ENCODE results near the gene NPR2.

The NPR2 gene

GRCh38 chr9:35840881-35841644 is 49.7 kb downstream of the NPR2 start:
- Histone ChIP-seq H3K27me3 (ENCODE audit: control insufficient read depth in 1 of 2, insufficient read depth in 1 of 2, low read length in 2 of 2) (no peaks in the 10 kb centered on the region), H3K9me3 (ENCODE audit: control insufficient read depth, low read length) (no peaks in the 10 kb centered on the region), H2AK5ac (ENCODE audit: low read length, severe bottlenecking) (no peak overlapping the region), H2BK15ac (ENCODE audit: low read depth, poor library complexity, severe bottlenecking) (no peak overlapping the region), H3K36me3 (ENCODE audit: control insufficient read depth in 1 of 2, insufficient read depth in 2 of 2, low read depth in 1 of 2, low read length in 2 of 2) (peaks cover 4 to 16% of the 10 kb centered on the region in 2 experiments), H3K4me2 (ENCODE audit: low read length, poor library complexity, severe bottlenecking) (no peak overlapping the region), H3K23ac (ENCODE audit: low read length in 2 of 2) (no peak overlapping the region), H3K9ac (ENCODE audit: low read length) (no peak overlapping the region), H3K27ac (ENCODE audit: low read length, poor library complexity, severe bottlenecking) (no peak overlapping the region), H3K79me1 (replicated peaks; ENCODE audit: low read length, poor library complexity, severe bottlenecking) (peaks cover 2% of the 10 kb centered on the region), H4K8ac (ENCODE audit: low read length) (no peak overlapping the region), H3K18ac (ENCODE audit: low read depth in 1 of 2, low read length in 2 of 2) (no peak overlapping the region), H3K4ac (ENCODE audit: low read depth in 1 of 2, low read length in 2 of 2) (no peak overlapping the region), H2BK120ac (ENCODE audit: low read depth, low read length) (no peak overlapping the region), H2BK5ac (ENCODE audit: low read depth, low read length, poor library complexity, severe bottlenecking) (no peak overlapping the region), H3K4me1 (ENCODE audit: control insufficient read depth, insufficient read depth, low read depth, low read length) (no peaks in the 10 kb centered on the region), H2BK12ac (ENCODE audit: low read length in 2 of 2) (no peak overlapping the region), H2AFZ (ENCODE audit: low read depth, low read length) (no peak overlapping the region), H3K4me3 (ENCODE audit: insufficient read depth in 1 of 2, low read depth in 1 of 2, low read length in 2 of 2) (no peak overlapping the region), H3K14ac (ENCODE audit: low read length in 2 of 2) (no peak overlapping the region), H4K91ac (ENCODE audit: low read length) (no peak overlapping the region)
- no peak for DNase-seq
- WGBS, result 94% methylated on average over 15 of the region's 15 CpGs

GRCh38 chr9:35841645-35841900 is 50.2 kb downstream of the NPR2 start:
- Histone ChIP-seq H3K4ac (ENCODE audit: low read depth in 1 of 2, low read length in 2 of 2) (no peak overlapping the region), H3K18ac (ENCODE audit: low read depth in 1 of 2, low read length in 2 of 2) (no peak overlapping the region), H3K9me3 (ENCODE audit: control insufficient read depth, low read length) (no peaks in the 10 kb centered on the region), H2BK5ac (ENCODE audit: low read depth, low read length, poor library complexity, severe bottlenecking) (no peak overlapping the region), H3K9ac (ENCODE audit: low read length) (no peak overlapping the region), H3K4me2 (ENCODE audit: low read length, poor library complexity, severe bottlenecking) (no peak overlapping the region), H2BK12ac (ENCODE audit: low read length in 2 of 2) (no peak overlapping the region), H3K79me1 (replicated peaks; ENCODE audit: low read length, poor library complexity, severe bottlenecking) (peaks cover 2% of the 10 kb centered on the region), H2AFZ (ENCODE audit: low read depth, low read length) (no peak overlapping the region), H3K36me3 (ENCODE audit: control insufficient read depth in 1 of 2, insufficient read depth in 2 of 2, low read depth in 1 of 2, low read length in 2 of 2) (peaks cover 5 to 21% of the 10 kb centered on the region in 2 experiments), H3K27me3 (ENCODE audit: control insufficient read depth in 1 of 2, insufficient read depth in 1 of 2, low read length in 2 of 2) (no peaks in the 10 kb centered on the region), H2BK15ac (ENCODE audit: low read depth, poor library complexity, severe bottlenecking) (no peak overlapping the region), H3K23ac (ENCODE audit: low read length in 2 of 2) (no peak overlapping the region), H4K8ac (ENCODE audit: low read length) (no peak overlapping the region), H3K14ac (ENCODE audit: low read length in 2 of 2) (no peak overlapping the region), H4K91ac (ENCODE audit: low read length) (no peak overlapping the region), H3K4me3 (ENCODE audit: insufficient read depth in 1 of 2, low read depth in 1 of 2, low read length in 2 of 2) (no peak overlapping the region), H3K4me1 (ENCODE audit: control insufficient read depth, insufficient read depth, low read depth, low read length) (no peaks in the 10 kb centered on the region), H2AK5ac (ENCODE audit: low read length, severe bottlenecking) (no peak overlapping the region), H3K27ac (ENCODE audit: low read length, poor library complexity, severe bottlenecking) (no peak overlapping the region), H2BK120ac (ENCODE audit: low read depth, low read length) (no peak overlapping the region)
- no CpG with 5 or more reads among the region's 5 CpGs for WGBS
- no peak for DNase-seq

DNA sequence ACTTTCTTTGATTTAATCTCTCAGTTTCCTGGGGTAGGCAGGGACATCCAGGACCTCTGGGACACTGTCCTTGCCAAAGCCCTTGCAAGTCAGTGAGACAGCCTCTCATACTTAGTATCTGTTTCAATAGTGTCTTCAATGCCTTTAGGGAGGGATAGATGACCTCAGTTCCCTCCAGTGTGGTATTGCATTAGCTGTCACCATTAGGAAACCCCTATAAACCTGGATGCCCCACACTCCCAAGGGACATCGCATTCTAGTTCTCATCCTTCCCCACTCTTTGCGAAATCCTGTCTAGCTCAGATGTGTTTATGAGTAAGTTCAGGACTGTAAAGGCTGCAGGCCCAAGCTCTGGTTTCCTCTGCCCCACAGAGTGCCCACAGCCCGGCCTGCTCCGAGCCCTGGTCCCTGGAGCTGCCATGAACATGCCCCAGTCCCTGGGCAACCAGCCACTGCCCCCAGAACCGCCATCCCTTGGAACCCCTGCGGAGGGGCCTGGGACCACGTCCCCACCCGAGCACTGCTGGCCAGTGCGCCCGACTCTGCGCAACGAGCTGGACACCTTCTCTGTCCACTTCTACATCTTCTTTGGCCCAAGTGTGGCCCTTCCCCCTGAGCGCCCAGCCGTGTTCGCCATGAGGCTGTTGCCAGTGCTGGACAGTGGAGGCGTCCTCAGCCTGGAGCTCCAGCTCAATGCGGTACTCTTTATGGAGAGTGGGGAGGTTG is 50.8 kb downstream of the NPR2 start:
- no peak overlapping the region for H2AK5ac ChIP-seq (ENCODE audit: low read length, severe bottlenecking)
- H2BK15ac ChIP-seq (ENCODE audit: low read depth, poor library complexity, severe bottlenecking), result no peak overlapping the region
- peak overlapping the region; percentile 14 for H4K91ac ChIP-seq (ENCODE audit: low read length)
- no peak overlapping the region for H2AFZ ChIP-seq (ENCODE audit: low read depth, low read length)
- H2BK5ac ChIP-seq (ENCODE audit: low read depth, low read length, poor library complexity, severe bottlenecking), result no peak overlapping the region
- no peak overlapping the region for H3K4ac ChIP-seq (ENCODE audit: low read depth in 1 of 2, low read length in 2 of 2)
- H3K18ac ChIP-seq (ENCODE audit: low read depth in 1 of 2, low read length in 2 of 2), result no peak overlapping the region
- no peak overlapping the region for H3K9ac ChIP-seq (ENCODE audit: low read length)
- no peak overlapping the region for H3K23ac ChIP-seq (ENCODE audit: low read length in 2 of 2)
- H2BK120ac ChIP-seq (ENCODE audit: low read depth, low read length), result no peak overlapping the region
- H3K79me1 ChIP-seq (replicated peaks; ENCODE audit: low read length, poor library complexity, severe bottlenecking), result peaks cover 2% of the 10 kb centered on the region
- no peaks in the 10 kb centered on the region for H3K4me1 ChIP-seq (ENCODE audit: control insufficient read depth, insufficient read depth, low read depth, low read length)
- no peak overlapping the region for H4K8ac ChIP-seq (ENCODE audit: low read length)
- H3K4me3 ChIP-seq (ENCODE audit: insufficient read depth in 1 of 2, low read depth in 1 of 2, low read length in 2 of 2), result peak overlapping the region in 1 of 2 experiments; percentile 10
- H3K9me3 ChIP-seq (ENCODE audit: control insufficient read depth, low read length), result no peaks in the 10 kb centered on the region
- WGBS, result 94% methylated on average over 17 of the region's 17 CpGs
- no peak overlapping the region for H3K27ac ChIP-seq (ENCODE audit: low read length, poor library complexity, severe bottlenecking)
- no peaks in the 10 kb centered on the region for H3K27me3 ChIP-seq (ENCODE audit: control insufficient read depth in 1 of 2, insufficient read depth in 1 of 2, low read length in 2 of 2)
- peaks cover 11 to 26% of the 10 kb centered on the region in 2 experiments for H3K36me3 ChIP-seq (ENCODE audit: control insufficient read depth in 1 of 2, insufficient read depth in 2 of 2, low read depth in 1 of 2, low read length in 2 of 2)
- H3K4me2 ChIP-seq (ENCODE audit: low read length, poor library complexity, severe bottlenecking), result no peak overlapping the region
- peak overlapping the region in 1 of 2 experiments; percentile 67 for H3K14ac ChIP-seq (ENCODE audit: low read length in 2 of 2)
- DNase-seq, result peak; percentile 47
- H2BK12ac ChIP-seq (ENCODE audit: low read length in 2 of 2), result no peak overlapping the region

GRCh38 chr9:35842795-35843194 is 51.4 kb downstream of the NPR2 start:
- H3K9me3 ChIP-seq (ENCODE audit: control insufficient read depth, low read length), result no peaks in the 10 kb centered on the region
- H3K4me2 ChIP-seq (ENCODE audit: low read length, poor library complexity, severe bottlenecking), result no peak overlapping the region
- H2AFZ ChIP-seq (ENCODE audit: low read depth, low read length), result no peak overlapping the region
- H3K14ac ChIP-seq (ENCODE audit: low read length in 2 of 2), result no peak overlapping the region
- H3K4me1 ChIP-seq (ENCODE audit: control insufficient read depth, insufficient read depth, low read depth, low read length), result peaks cover under 1% of the 10 kb centered on the region
- H3K4ac ChIP-seq (ENCODE audit: low read depth in 1 of 2, low read length in 2 of 2), result no peak overlapping the region
- no peak overlapping the region for H2AK5ac ChIP-seq (ENCODE audit: low read length, severe bottlenecking)
- H2BK5ac ChIP-seq (ENCODE audit: low read depth, low read length, poor library complexity, severe bottlenecking), result no peak overlapping the region
- H3K27ac ChIP-seq (ENCODE audit: low read length, poor library complexity, severe bottlenecking), result no peak overlapping the region
- WGBS, result 74% methylated on average over 3 of the region's 3 CpGs
- no peak overlapping the region for H3K23ac ChIP-seq (ENCODE audit: low read length in 2 of 2)
- DNase-seq, result no peak
- no peak overlapping the region for H3K18ac ChIP-seq (ENCODE audit: low read depth in 1 of 2, low read length in 2 of 2)
- no peak overlapping the region for H4K8ac ChIP-seq (ENCODE audit: low read length)
- no peak overlapping the region for H2BK120ac ChIP-seq (ENCODE audit: low read depth, low read length)
- no peak overlapping the region for H3K9ac ChIP-seq (ENCODE audit: low read length)
- no peak overlapping the region for H2BK15ac ChIP-seq (ENCODE audit: low read depth, poor library complexity, severe bottlenecking)
- H3K27me3 ChIP-seq (ENCODE audit: control insufficient read depth in 1 of 2, insufficient read depth in 1 of 2, low read length in 2 of 2), result no peaks in the 10 kb centered on the region
- H3K36me3 ChIP-seq (ENCODE audit: control insufficient read depth in 1 of 2, insufficient read depth in 2 of 2, low read depth in 1 of 2, low read length in 2 of 2), result peaks cover 14 to 28% of the 10 kb centered on the region in 2 experiments
- no peak overlapping the region for H4K91ac ChIP-seq (ENCODE audit: low read length)
- no peak overlapping the region for H2BK12ac ChIP-seq (ENCODE audit: low read length in 2 of 2)
- H3K79me1 ChIP-seq (replicated peaks; ENCODE audit: low read length, poor library complexity, severe bottlenecking), result peaks cover 2% of the 10 kb centered on the region
- H3K4me3 ChIP-seq (ENCODE audit: insufficient read depth in 1 of 2, low read depth in 1 of 2, low read length in 2 of 2), result no peak overlapping the region
